ENCODE results near the gene NANP. TPM values are rescaled to one million over a fixed set of nuclear protein-coding genes. Genes with fewer than 3 reads are reported as not detected.

The NANP gene
- total RNA-seq (2022; extraction: Qiagen RNA extraction) = 6.5 to 8.8 TPM (median 8.0 TPM) in 5 replicates

DNA sequence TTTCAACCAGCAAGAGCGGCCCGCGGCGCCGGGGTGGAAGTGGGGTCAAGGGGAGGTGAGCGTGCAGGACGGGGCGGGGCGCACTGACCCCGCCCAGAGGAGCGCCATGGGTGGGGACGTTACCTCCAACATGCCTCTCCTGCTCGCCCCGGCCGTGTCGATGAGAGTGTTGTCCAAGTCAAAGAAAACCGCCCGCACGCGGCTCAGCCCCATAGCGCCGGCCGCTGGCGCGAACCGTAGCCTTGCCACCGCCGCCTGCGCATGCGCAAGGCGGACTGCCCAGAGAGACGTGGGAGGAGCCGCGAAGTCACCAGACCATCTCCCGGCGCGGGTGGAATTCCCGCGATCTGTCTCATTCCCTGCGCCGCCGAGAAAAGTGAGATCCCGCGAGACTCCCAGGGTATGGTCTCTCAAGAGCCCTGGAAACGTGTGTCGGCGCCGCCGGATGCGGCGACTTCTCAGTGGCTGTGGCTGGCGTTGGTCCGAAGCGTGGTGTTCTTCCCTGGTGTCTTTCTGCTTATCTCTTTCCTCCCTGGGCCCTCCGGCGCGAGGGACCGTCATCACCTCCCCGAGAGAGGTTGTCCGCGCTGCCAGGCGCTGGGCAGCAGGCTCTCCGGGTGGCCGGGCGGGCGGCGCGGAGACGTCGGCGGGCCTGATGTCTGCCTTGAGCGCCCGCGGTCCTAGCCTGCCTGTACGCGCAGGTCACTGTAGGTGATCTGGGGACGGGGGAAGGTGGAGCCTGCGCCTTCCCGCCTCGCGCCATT is at the start of gene NANP:
Gene NANP (minus strand): TSS at position 279 of the 764 bp plus-strand sequence. CDS start 66 bp downstream, at position 213.

GRCh38 chr20:25584905-25585704 is 38.7 kb downstream of the NANP start, which contains the start of gene NINL:
NINL (minus strand) TSS chr20:25585531; CDS start chr20:25526587, 58,944 bp downstream.

Other genes starting within 250 kb of the NANP start
- 102 to 149 TPM (median 137 TPM) in 5 replicates for gene ABHD12, start 233.2 kb downstream of the NANP start, total RNA-seq (2022; extraction: Qiagen RNA extraction)
- gene GINS1, start 216.3 kb downstream of the NANP start, total RNA-seq (2022; extraction: Qiagen RNA extraction) = 32.2 to 34.6 TPM (median 33.2 TPM) in 5 replicates
- 11.6 to 17.2 TPM (median 15.1 TPM) in 5 replicates for gene NINL, start 38.5 kb downstream of the NANP start, total RNA-seq (2022; extraction: Qiagen RNA extraction)
- 16.9 to 22.5 TPM (median 19.4 TPM) in 5 replicates for gene ZNF337, start 72.8 kb upstream of the NANP start, total RNA-seq (2022; extraction: Qiagen RNA extraction)